GDM1 (cell line): ENCODE measurements around the gene ABLIM2.

Source experiments
- DNase-seq: peaks from one replicate; lab custom pipeline; 2025; lab: John Stamatoyannopoulos, UW

Gene ABLIM2

DNA sequence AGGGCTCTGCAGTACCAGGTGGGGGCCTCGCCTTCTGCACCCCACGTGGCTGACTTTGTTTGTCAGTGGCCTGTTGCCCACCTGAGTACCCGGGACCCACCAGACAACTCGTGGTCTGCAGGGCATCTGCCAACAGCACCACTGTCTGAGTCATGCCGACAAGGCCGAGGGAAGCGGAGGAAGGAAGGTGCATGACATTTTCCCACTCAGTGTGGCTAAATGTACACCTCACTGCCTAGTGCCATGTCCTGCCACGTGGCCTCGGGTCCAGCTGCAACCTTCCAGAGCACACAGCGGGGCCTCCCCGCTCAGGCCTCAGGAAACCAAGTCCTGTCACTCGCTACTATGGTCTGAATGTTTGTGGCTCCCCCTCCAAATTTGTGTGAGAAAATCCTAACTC, 22.1 kb downstream of the ABLIM2 start:
- no peak for DNase-seq

DNA sequence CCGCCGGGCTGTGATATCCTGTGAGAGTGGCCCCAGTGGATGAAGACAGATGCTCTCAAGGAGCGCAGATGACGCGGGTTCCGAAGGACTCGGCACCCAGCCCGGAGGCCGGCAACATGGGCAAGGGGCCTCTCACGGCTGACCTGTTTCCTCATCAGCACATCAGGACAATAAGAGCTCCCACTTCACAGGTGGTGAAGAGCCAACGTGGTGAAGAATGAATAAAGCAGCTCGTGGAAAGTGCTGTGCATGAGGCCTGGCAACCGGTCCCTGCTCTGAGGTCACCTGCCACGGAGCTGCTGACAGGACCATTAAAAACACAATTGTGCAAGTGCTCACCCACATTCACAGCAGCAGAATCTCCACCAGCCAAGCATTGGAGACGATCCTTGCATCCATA, 22.9 kb downstream of the ABLIM2 start:
- no peak for DNase-seq

DNA sequence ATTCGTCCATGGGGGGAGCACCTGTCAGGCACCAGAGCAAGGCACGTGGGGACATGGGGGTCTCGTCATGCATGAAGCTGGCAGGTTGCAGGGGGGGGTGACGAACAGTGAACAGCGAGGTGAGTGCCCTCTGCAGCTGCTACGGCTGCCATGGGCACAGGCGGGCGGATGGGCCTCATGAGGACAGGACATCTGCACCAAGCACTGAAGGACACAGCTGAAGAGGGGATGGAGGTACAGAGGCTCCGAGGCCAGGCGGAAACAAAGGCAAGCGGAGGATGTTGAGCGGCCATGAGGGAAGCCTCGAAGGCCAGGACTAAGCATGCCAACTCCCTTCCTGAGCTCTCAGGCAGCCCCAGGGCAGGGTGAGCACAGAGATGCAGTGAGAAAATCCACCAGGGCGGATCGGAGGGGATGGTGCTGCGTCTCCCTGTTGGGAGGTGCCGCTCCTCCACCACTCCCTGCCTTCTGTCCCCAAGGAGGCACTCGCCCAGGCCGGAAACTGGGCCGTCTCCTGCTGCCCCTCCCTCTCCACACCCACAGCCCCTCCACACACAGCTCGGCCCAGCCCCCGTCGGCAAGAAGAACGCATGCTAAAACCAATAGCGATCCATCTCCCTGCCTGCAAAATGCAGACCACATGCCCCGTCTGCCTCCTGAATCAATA, 24.6 kb downstream of the ABLIM2 start:
- DNase-seq = no peak

DNA sequence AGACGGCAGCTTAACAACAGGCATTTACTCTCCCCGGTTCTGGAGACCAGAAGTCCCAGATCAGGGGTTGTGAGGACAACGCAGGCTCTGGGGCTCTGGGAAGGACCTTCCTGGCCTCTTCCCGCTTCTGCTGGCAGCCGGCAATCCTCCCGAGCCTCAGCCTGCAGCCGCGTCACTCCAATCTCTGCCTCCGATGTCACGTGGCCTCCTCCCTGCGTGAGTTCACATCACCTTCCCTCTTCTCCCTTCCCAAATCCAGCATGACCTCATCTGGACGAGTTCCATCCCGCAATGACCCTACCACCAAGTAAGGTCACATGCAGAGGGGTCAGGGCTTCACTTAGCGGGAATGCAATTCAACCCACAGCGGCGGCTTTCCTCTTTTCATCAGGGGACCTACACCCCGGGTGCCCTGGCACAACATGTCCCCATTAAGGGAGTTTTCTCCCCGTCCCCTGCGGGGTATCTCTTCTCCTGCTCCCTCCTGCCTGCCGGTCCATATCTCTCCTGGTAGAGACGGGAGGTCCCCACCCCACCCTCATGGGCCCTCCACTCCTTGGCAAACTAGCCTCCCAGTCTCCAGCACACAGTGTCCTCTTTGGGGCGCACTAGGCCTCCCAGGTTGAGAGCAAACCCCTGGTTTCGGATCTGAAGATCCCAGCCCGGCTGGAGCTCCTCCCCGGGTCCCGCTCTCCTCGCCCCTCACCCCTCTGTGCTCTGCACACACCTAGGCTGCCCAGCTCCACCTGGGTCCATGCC, 25.5 kb downstream of the ABLIM2 start:
- no peak for DNase-seq

DNA sequence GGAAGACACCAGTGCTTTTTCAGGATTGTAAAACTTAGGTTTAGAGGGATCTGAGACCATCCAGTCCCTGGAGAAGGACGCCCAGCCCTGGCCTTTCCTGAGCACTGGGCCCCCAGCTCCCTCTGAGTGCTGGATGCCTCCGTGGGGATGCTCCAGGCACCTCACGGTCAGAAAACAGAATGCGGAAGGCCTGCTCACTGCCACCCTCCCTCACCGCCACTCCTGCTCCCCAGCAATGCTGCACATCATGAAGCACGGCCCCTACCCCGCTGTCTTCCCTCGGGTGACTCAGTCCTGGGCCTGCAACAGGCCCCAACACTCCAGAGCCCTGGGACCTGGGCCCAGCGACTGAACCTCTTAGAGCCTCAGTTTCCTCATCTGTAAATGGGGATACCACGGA, 26.2 kb downstream of the ABLIM2 start:
- no peak for DNase-seq

DNA sequence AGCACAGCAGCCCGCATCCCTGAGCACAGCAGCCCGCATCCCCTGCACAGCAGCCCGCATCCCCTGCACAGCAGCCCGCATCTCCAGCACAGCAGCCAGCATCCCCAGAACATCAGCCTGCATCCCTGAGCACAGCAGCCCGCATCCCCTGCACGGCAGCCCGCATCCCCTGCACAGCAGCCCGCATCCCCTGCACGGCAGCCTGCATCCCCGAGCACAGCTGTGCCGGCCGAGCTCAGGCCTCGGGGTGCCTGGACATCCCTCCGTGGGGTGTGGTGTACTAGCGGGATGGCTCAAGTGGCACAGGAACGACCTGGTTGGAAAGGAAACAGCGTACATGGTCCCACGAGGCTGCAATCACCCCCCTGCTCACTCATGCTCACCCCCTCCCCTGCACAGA, 26.8 kb downstream of the ABLIM2 start:
- no peak for DNase-seq

DNA sequence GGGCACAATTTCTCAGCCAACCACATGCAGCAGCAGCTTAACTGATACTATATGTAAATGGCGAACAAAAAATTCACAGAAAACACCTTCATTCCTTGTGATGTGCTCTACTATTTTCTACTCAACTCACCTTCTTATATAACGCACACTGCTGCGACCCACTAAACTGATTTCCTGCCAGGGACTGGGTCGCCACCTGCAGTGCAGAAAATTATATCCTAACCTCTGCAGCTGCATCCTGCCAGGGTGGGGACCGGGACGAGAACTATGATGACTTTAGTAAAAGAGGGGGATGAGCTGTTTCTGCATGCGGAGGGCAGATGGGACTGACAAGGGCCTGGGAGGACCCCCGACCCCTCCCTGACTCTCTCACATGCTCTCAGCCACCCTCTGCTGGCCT, 27.4 kb downstream of the ABLIM2 start:
- no peak for DNase-seq

DNA sequence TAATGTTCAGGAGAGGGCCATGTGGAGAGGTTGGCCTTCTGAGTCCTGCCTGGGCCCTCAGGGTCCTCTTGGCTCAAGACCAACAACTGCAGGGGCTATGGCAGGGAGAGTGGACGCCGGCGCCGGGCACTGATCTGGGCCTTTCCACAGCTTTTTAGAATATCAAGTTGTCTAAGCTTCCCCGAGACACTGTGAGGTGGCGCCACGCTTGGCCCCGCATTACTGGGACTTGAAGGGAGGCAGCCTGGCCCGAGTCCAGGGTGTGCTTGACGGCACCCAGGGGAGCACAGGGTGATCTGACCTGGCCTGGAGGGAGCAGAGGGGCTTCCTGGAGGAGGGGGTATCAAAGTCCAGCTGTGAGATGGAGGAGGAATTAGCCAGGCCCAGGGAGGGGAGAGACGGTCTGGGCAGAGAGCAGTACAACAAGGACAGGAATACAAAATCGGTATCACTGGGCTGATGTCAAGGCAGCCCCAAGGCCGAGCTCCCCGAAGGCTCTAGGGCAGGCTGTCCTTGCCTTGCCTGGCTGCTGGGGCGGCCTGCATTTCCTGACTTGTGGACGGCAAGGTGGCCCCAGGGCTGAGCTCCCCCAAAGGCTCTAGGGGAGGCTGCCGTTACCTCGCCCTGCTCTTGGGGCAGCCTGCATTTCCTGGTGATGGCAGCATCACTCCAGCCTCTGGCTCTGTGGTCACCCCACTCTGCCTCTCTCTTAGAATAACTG, 28.1 kb downstream of the ABLIM2 start:
- DNase-seq = no peak

DNA sequence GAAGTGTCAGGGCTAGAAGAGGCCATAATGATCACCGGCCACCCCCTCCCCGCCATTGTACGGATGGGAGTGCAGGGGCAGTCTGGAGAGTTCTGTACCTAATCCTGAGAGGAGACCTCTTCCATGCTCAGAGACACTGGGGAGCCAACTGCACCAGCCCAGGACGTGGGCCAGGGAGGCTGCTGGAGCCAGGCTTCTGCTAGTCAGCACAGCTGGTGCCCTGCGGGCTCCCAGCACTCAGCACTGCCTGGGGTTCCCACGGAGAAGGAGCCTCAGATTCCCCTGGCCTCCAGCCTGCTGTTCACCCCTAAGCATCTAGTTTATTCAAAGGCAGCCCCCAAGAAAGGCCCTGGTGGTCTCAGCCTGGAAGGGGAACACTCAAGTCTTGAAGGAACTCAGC, 28.8 kb downstream of the ABLIM2 start:
- no peak for DNase-seq

DNA sequence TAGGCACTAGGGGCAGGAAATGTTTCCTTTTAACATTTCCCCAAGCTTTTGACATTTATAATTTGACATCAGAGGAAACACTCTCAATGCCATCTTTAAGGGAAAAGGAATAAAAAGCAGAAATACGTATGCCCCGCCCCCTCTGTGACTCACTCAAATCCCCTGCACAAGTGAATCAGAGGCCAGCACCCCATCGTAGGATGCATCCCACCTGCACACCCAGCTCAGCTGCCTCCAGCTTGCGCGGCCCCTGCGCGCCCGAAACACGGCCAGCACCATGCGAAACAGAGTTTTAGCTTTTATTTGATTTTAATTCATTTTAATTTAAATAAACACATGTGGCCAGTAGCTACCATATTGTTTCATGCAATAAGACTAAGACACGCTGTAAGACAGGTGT, 29.5 kb downstream of the ABLIM2 start:
- DNase-seq = no peak

DNA sequence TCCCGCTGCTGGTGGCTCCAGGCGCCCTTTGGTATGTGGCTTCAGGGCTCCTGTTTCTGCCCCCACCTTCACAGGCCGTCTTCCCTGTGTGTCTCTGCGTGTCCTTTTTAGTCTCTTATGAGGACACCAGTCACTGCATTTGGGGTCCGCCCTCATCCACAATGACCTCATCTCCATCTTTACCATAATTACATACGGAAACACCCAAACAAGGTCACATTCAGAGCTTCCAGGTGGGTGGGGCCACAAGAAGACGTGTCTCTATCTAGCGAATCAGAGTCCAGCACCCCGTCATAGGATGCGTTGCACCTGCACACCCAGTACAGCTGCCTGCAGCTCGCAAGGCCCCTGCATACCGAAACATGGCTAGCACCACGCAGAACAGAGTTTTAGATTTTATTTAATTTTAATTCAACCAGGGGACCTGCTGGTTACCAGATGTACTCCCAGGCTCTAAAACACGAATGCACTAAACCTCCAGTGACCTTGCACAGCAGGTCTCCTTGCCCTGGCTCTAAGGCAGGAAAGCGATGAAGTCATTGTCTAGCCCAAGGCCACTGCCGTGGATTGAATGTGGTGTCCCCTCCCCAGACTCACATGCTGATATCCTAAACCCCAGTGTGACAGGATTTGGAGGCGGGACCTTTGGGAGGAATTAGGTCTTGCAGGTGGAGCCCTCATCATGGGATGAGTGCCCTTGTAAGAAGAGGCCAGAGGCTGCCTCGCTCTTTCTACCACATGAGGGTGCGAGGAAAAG, 30.3 kb downstream of the ABLIM2 start:
- no peak for DNase-seq

DNA sequence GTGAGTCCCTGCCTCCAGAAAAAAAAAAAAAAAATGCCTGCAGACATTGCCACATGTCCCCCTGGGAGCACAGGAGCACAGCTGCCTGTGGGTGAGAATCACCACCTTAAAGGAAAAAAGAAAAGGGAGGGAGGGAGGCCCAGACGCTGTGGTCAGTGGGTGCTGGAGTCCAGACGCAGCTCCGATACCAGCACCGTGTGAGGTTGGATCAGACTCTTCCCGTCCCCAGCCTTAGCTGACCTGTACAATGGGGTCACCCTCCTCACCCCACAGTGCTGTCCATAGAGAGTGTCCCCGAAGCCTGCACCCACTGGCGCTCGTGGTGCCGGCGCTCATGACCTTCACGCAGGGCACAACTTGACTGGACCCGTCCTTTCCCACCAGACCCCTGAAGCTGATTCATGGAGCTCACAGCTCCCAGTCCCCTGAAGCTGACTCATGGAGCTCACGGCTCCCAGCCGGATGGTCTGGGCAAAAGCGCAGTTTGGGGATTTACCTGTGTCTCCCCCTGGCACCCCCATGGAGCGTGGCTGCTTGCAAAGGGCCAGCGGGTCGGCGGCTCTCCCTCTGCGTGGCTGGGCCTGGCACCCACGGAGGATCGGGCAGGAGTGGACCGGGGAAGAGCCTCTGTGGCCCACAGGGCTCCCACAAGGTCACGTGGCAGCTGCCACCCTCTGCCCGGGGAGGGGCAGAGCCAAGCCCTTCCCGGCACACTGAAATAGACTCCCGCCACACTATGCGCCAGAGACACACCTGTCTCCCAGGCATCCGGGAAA, 31.4 kb downstream of the ABLIM2 start:
- no peak for DNase-seq

DNA sequence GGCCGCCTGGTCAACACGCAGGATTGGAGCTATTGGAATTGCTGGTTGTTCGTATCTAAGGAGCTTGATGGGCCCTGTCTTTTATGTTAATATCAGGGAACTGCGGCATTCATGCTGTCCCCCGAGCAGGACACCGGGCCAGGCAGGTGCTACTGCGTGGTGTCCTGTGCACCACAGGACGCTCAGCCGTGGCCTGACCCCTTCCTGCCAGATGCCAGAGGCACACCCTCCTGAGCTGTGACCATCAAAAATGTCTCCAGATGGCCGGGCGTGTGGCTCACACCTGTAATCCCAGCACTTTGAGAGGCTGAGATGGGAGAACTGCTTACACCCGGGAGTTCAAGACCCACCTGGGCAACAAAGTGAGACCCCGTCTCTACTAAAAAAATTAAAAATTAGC, 32.1 kb downstream of the ABLIM2 start:
- DNase-seq = no peak

DNA sequence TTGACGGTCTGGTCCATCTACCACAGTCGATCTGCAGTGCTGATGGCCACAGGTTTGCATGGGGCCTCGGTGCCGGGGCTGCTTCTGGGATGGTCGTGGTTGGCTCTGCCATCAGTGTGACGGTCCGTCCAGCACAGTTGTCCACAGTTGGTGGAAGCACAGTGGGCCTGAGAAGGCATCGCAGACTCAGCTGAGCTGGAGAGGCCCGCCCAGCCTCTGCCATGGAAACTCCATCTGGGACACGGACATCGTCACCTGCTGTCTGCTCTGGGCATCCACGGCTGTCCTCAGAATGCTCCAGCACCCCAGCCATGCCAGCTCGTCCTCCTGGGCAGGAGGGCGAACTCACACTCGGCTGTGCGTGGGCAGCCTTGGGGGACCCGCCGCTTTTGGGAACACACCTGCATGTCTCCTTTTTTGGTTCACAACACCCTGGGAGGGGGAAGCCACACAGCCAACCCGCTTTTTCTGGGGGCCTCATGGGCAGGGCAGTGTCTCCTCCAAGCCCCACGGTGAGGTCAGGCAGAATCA, 33.0 kb downstream of the ABLIM2 start:
- no peak for DNase-seq

DNA sequence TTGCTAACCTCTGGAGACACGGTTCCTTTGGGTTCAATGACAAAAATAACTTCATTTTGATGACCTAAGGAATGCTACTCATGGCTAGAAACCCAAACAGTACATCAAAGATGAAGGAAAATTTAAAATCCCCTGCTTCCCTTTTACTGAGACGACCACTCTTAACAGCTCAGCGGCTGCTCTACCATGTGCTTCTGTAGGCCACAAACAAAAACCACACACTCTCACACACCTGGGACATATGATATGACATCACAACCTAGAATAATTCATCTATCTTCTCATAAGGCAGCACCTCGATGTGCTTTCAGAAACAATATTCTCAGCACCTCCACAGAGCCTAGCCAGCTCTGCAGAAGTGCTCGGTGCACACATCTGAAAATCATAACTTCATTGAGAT, 34.7 kb downstream of the ABLIM2 start:
- no peak for DNase-seq

DNA sequence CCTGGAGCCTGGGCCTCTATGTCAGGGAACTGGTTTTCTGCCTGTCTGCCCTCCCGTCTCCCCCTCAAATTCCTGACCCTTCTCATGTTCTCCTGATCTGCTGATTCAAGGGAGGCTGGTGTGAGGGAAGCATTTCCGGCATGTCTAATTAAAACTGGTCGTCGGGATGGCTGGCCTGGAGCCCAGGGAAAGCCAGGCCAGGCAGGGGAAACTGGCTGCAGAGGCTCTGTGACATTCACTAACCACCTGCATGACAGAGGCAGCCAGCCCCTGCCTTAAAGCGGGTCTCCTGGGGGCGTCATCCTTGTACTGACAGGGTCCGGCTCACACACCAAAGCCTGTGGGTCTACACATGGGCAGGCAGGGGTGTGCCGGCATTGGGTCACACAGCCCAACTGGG, 35.2 kb downstream of the ABLIM2 start:
- DNase-seq = no peak

DNA sequence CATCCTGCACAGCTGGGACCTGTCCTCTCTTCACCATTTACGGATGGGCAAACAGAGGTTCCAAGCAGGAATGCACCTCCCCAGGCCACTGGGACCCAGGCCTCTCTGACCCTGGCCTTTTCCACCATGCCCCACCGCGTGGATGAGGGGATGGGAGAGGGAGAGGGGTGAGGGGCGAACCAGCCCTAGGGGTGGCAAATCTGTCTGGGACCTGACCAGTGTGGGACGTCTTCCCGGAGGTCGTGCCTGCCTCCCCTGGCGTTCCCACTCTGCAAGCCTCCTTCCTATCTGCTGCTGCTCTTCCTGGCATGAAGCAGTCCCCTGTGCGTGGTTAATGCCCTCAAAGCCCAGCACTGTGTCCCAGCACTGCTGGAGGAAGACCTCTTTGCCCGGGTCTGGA, 35.9 kb downstream of the ABLIM2 start:
- DNase-seq = no peak

DNA sequence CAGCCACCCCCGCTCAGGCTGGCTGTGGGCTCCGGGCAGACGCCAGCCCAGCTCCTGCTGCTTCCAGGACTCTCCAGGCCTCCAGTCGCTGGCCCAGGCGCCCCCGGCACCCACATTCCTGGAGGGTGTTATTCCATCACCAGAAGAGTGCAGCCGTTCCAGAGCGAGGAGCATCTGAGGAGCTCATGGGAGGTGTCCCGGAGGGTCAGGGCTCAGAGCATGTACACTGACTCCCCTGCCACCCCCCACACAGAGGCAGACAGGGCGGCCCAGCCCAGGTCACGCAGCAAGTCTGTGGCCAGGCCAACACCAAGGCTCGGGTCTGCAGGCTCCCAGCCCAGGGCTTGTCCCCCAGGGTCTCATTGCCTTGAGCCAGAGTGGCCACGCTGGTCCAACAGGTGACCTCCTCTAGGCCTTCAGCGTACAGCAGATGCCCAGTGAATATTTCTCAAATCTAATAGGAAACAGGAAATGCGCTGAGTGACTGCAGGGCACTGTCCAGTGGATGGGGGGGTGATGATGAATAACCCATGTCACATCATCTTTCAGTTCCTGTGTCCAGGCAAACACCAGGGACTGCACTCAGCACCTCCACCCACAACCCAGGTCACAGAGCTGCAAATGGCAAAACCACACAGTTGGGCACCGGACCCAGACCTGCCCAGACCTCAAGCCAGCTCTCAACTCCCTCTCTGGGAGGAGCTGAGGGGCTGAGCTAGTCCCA, 37.2 kb downstream of the ABLIM2 start:
- DNase-seq = no peak

DNA sequence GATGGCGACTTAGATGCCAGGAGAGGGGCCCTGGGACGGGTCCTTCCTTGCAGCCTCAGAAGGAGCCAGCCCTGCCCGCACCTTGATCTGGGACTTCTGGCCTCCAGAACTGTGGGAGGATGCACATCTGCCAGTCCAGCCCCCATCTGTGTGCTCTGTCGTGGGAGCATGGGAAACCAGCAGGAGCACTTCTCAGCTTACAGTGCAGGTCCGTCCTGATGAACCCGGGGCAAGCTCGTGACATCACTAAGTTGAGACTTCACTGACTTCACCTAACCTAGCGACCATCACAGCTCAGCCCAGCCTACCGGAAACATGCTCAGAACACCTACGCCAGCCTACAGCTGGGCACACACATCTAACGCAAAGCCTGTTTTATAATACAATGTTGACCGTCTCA, 38.1 kb downstream of the ABLIM2 start:
- DNase-seq = no peak

DNA sequence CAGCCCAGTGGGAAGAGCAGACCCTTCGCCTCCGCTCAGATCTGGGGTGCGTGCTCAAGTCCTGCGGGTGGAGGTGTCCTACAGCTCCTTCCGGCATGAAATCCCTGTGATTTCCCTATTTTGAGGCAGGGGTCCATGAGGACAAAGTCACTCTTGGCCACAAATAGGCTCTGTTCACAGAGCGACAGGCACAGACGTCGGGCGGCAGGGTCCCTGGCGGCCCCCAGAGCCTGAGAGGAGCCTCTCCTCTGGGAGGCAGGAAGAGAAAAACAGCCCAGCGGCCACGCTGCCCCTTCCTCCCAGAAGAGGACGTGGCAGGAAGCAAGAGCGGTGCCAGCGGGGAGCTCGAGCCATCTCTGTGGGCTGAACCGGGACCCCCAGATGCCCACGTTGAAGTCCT, 38.7 kb downstream of the ABLIM2 start:
- DNase-seq = no peak

DNA sequence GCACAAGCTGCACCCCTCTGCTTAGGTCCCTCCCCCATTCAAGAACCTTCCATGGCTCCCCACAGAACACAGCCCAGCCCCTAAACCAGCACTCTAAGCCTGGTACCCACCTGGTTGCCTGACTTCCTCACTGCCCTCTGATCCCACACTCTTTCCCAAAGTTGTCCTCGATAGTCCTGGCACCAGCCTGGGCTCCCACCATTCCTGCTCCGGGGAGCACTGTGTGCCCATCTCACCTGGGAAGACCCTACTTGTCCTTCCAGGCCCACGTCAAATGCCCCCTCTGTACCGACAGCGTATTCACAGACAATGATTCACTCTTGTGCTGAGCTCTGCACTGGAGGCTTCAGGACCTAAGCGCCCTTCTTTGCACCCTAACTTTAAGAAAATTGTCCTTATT, 40.1 kb downstream of the ABLIM2 start:
- DNase-seq = no peak
